GM18861 (cell line): ENCODE results near the gene HNRNPM.
"Not testable (repeated sequence)": the region's sequence is repeated elsewhere in the genome, so short reads cannot be mapped to it uniquely, and the experiment has no call there.

Source experiments
- ATAC-seq: cut with Tn5 transposase; IDR thresholded peaks from one replicate; pipeline ENCODE4 v1.9.1; 2021; ENCODE audit not compliant: unreplicated experiment

Gene HNRNPM

DNA sequence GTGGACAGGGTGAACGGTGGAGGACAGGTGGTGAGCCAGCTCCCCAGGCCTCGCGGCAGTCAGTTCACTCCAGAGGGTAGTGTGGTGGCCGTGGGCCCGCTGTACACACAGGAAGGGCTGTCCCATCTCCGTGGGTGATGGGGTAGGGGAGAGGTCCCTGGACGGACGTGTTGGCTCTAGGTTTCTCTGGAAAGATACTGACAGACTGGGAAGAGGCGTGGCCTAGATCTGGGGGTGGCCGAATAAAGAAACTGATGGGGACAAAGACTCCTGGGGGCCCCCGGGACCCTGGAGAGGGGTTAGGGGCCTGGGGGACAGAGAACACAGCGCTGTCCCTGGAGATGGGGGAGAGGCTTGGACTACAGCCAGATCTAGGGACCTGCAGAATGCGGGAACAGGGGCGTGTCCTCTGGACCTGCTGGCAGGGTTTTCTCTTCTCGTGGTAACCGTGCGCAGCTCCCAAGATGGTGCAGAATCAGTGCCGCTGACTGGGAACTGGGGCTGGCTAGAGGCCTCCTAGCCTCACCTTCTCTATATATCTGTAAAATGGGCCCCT lies 61.7 kb downstream of the HNRNPM start:
- ATAC-seq, result no peak

- ATAC-seq, result no peak
These were observed 65.9 kb downstream of the HNRNPM start for GRCh38 chr19:8510589-8511115.

DNA sequence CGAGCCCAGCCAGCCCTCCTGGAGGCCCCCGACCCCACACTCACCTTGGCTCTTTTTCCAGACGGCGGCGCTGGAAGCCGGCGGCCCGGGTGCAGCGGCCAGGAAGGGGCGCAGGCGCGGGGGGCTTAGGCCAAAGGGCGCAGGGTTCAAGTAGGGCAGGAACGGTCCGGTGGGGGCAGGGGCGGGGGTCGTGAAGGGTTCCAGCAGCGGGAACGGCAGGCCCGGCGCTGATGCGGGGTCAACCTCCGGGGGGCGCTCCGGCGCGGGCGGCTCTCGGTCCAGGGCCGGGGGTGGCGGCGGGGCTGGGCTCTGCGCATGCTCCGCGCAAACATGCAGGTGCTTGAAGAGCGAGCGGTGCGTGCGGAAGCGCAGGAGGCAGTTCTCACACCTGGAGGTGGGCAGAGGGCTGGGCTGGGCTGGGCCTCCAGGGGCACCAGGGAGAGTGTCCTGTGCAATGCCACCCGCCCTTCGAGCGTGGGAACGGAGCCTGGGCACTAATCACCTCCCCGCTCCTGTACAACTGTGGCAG lies 66.9 kb downstream of the HNRNPM start:
- no peak for ATAC-seq

DNA sequence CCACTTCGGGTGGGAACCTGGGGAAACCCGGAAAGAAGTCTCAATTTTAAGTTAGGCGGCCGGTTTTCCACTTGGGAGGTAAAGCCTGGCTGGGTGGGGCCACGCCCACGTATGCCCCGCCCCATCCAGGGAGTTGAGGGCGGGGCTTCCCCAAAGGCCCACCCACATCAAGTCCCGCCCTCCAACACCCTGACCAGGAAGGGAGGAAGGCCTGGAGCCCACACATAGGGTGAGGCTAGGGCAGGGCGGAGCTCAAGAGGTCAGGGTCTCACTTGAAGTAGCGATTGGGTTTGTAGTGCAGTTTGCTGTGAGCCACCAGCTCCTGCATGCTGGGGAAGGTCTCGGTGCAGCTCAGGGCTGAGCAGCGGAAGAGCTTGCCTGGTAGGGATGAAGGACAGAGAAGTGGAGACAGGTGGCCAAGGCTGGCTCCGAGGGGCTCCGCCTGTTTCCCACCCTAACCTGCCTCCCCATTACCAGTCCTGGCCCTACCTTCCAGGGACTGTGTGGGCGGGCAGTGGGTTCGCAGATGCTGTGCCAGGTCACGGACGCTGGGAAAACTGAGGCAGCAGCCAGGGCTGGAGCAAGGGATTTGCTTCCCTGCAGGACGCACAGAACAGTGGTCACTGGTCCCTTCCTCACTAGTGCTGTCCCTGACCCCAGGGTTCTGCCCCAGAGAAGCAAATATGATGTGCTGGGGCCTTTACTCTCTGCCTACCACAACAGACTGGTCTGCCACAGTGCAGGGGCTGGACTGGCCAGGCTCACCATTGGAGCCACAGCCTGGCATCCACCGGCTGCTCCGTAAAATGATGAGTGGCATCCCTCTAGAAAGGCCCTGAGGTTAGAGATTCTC lies 67.6 kb downstream of the HNRNPM start:
- ATAC-seq, result no peak

- ATAC-seq, result no peak
These were observed 68.4 kb downstream of the HNRNPM start for GRCh38 chr19:8513036-8513686.

GRCh38 chr19:8513687-8514504 lies 69.1 kb downstream of the HNRNPM start, which contains the start of gene ZNF414:
TSS of gene ZNF414 (minus strand) at chr19:8514167. CDS start at chr19:8514046, 121 bp downstream.
- peak; percentile 77 for ATAC-seq

- not testable (repeated sequence) for ATAC-seq
These were observed 69.8 kb downstream of the HNRNPM start for GRCh38 chr19:8514505-8515009.

GRCh38 chr19:8515317-8515716 lies 70.5 kb downstream of the HNRNPM start:
- ATAC-seq, result no peak

- no peak for ATAC-seq
These were observed 73.0 kb downstream of the HNRNPM start for GRCh38 chr19:8517551-8518442.

DNA sequence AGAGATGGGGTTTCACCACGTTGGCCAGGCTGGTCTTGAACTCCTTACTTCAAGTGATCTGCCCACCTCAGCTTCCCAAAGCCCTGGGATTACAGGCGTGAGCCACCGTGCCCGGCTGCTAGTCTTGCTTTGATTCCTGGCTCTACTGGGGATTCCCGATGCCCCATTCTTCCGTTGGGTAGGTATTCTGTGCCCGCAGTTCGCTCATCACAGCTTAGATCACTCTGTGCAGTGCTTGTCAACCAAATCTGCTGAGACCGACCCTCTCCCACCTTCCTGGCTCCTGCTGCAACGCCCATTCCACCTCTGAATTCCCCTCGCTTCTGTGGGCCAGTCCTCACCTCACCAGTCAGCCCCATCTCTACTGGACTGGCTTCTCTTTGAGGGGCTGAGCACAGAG lies 73.8 kb downstream of the HNRNPM start:
- ATAC-seq, result no peak

GRCh38 chr19:8519388-8519787 lies 74.6 kb downstream of the HNRNPM start:
- no peak for ATAC-seq

GRCh38 chr19:8525401-8525684 lies 80.6 kb downstream of the HNRNPM start:
- ATAC-seq, result no peak

DNA sequence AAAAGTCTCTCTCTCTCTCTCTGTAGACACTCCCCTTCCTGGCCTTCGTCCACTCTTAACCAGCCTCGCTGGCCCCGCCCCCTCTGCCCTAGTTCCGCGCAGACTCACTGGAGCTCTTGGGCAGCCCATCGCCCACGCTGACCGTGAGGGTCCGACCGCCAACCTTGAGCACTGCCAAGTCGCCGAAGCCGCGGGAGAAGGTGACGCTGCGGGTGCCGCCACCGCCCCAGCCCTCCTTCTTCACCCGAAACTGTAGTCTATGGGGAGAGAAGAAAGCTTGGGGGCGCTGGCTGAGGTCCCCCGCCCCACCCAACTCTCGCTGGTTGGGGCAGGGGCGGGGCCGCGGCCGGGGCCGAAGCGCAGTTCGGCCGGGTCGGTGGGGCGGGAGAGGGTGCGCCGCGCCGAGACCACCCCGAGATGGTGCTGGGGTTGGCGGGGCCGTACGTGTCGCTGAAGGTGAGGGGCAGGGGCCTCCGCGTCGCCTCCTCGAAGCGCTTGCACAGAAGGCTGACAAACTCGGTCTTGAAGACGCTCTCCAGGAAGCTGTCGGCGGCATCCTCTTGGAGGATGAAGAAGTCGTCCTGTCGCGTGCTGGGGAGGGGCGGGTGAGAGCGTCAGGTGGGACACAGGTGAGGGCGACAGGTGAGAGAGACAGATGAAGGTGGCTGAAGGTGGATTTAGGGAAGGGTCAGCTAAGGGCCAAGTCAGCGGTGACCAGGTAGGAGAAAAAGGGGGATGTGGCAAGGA lies 81.7 kb downstream of the HNRNPM start:
- ATAC-seq, result no peak

DNA sequence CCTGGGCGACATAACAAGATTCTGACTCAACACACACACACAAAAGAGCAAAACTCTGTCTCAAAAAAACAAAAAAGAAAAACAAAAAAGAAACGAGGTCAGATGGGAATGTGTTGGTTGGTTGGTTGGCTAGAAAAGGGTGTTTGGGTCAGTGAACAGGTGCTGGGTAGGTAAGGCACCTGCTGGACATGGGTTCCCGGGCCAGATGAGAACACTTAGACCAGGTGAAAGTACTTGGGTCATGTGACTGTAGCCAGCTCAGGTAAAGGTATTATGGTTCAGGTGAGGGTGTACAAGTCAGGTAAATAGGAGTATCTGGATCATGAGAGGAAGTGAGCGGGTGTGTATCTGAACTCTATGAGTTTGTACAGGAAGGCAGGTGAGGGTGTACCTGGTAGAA lies 83.7 kb downstream of the HNRNPM start:
- no peak for ATAC-seq

GRCh38 chr19:8529369-8530006 lies 84.7 kb downstream of the HNRNPM start:
- ATAC-seq, result no peak

- ATAC-seq, result no peak
These were observed 85.4 kb downstream of the HNRNPM start for GRCh38 chr19:8530061-8530679.

- ATAC-seq, result no peak
These were observed 86.7 kb downstream of the HNRNPM start for GRCh38 chr19:8531470-8531869.

- no peak for ATAC-seq
These were observed 87.5 kb downstream of the HNRNPM start for GRCh38 chr19:8532225-8532624.
